NCI-H510A (cell line): ENCODE measurements around the gene INVS.

ENCODE experiments used
- DNase-seq: peaks from one replicate; lab custom pipeline; 2025; lab: John Stamatoyannopoulos, UW

The INVS gene

DNA sequence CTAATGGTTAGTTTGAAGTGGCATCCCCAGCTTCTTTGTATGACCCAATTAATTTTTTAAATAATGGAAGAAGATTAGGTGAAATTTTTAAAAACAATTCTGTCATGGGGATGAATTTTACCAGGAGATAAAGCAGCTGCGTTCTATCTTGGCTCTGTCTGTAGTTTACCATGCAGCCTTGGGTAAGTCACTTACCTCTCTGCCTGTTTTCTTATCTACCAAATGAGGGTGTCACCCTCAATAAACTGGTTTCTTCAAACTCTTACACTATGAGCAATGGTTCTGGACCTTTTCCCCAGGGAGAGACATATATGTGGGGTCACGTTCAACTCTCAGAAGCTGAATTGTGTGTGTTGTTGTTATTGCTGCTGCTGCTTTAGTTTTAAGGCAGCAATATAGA is 182.0 kb downstream of the INVS start:
- no peak for DNase-seq

DNA sequence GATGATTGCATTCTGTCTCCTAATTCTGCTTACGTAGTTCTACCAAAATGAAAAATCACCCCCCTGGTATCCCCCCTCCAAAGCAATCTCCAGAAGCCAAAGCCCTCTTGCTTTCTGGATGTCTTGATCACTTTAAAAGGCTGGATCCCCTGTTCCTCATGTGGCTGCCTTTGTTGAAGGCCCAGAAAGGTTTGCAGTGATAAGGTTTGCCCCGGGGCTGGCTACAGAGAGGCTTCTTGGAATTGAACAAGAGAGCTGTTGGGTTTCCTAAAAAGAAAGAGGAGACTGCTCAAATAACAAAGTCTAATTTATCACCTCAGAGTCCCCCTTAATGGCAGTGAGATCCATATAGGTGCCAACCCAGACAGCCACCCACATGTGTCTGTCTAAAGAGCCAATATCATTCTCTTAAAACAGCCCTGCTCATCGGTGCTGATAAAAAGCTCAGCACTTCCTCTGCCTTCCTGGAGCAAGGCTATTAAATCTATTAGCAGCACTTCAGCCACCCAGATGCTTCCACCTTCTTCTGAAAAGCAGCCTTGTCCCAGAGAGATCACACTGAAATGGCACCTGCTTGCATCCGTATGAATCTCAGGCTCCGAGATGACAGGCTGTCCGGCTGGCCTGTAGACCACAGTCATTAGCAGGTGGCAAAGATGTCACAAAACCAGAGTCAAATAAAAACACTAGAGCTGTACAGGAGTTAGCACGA is 182.8 kb downstream of the INVS start:
- no peak for DNase-seq

DNA sequence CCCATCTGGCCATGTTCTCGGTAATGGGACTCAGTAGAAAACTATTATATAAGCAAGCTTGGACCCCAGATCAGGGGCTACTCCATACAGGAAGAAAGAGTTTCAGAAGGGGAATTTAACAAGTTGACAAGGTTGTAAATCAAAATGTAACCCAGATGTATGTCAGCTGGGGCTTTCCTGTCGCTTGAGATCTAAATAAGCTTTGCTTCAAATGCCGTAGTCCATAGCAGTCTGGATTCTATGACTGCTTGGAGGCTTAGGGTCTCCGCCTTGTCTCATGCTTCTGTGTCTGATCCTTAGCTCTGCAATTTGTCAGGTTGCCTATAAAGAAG is 183.3 kb downstream of the INVS start:
- DNase-seq, result no peak

DNA sequence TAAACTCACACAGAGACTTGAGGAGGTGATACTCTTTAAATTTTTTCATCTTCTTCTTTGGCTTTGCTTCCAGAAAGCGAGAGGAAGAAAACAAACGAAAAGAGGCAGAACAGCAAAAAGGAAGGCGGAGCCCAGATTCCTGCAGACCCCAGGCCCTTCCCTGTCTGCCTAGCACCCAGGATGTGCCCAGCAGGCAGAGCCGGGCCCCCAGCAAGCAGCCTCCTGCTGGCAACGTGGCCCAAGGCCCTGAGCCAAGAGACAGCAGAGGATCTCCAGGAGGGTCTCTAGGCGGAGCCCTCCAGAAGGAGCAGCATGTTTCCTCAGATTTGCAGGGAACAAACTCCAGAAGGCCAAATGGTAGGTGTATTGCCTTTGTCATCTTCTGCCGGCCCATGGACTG is 185.2 kb downstream of the INVS start:
- no peak for DNase-seq

DNA sequence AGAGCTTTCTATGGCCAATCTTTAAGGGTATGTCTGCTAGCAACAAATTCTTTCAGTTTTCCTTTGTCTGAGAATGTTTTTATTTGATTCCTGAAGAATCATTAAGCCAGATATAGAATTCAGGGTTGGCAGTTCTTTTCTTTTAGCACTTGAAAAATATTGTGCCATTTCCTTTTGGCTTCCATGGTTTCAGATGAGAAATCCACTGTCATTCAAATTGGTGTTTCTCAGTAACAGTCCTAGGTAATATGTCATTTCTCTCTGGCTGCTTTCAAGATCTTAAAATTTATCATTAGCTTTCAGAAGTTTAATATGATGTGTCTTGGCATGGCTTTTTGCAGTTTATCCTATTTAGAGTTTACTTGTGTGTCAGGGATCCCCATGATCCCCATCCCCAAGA is 186.0 kb downstream of the INVS start:
- no peak for DNase-seq

DNA sequence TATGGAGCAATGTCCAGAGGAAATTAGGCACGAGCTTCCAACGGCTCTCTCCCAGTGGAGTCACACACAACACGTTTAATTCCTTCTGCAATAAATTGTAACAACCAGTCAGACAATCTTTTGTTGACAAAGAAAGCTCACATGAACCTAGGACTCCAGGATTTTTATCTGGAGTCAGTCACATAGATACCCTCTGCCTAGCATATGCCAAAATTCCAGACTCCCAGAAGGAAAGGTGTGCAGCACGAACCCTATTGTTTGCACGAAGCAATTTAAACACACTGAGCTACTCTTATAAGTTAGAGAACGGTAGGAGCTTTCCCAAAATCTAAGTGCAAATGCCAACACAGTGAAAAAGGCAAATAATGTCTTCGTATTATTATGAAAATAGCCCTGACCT is 186.6 kb downstream of the INVS start:
- DNase-seq, result no peak

DNA sequence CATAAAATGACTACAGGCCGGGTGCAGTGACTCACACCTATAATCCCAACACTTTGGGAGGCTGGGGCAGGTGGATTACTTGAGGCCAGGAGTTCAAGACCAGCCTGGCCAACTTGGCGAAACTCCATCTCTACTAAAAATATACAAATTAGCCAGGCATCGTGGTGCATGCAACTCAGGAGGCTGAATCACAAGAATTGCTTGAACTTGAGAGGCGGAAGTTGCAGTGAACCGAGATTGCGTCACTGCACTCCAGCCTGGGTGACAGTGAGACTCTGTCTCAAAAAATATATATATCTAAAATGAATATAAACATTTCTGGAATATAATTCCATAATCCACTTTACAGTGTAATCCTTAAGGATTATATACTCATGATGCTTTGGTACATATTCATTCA is 187.2 kb downstream of the INVS start:
- no peak for DNase-seq

DNA sequence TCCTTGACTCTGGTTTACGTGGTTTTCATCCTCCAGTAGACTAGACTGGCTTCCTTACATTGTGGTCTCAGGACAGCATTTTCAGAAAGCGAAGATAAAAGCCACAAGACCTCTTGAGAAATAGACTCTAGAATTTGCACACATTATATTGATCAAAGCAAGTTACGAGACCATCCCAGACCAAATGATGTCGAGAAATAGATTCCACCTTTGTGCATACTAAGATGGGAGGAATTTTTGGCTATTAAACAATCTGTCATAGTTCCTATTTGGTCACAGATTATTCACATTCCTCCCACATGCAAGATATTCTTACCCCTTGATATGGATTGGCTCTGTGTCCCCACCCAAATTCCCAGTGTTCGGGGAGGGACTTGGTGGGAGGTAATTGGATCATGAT is 188.1 kb downstream of the INVS start:
- no peak for DNase-seq

DNA sequence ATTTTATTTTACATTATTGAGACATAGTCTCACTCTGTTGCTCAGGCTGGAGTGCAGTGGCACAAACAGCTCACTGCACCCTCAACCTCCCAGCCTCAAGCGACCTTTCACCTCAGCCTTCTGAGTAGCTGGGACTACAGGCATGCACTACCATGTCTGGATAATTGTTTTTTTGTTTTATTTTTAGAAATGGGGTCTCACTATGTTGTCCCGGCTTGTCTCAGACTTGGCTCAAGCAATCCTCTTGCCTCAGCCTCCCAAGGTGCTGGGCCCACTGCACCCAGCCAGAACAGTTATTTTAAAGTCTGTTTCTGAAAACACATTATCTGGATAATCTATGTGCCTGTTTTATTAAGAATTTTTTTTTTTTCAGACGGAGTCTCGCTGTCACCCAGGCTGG is 191.7 kb downstream of the INVS start:
- no peak for DNase-seq

DNA sequence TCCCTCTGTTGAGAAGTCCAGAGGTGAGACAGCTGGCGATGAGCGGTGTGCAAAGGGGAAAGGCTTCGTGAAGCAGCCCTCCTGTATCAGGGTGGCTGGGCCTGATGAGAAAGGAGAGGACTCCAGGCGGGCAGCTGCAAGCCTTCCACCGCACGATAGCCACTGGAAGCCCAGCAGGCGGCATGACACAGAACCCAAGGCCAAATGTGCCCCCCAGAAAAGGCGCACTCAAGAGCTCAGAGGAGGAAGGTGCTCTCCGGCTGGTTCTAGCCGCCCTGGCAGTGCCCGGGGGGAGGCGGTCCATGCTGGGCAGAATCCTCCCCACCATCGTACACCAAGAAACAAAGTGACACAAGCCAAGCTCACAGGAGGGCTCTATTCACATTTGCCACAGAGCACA is 193.4 kb downstream of the INVS start:
- no peak for DNase-seq

DNA sequence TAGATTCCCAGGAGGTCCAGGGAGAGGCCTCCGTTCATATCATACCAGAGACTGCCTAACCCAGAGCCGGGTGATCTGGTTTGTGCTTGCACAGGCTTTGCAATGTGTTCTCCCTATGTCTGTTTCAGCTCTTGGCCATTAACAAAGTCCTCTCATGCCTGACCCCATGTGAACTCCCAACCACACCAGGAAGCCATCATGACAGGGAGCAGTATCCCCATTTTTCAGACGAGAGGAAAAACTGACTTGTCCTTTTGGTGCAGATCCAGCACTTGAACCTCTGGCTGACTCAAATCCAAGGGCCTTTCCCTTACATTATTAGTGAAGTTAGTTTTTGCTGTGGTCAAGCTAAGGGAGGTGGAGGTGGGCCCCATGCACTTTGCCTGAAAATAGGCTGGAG is 195.3 kb downstream of the INVS start:
- no peak for DNase-seq

DNA sequence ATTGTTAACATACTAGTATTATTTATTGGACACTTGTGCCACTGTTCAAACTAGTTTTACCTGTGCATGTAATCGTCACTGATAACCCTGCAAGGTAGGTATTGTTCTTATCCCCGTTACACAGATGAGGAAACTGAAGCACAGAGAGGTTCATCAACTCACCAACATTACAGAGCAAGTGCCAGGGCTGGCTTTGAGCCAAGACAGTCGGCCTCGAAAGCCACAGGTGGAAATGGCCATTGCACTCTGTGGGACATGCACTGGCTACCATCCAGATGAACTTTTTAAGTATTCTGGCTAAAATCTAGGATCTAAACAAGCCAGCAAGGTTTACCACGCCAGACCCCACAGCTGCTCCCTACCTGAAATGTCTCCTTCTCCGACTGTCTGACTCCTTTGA is 195.8 kb downstream of the INVS start:
- no peak for DNase-seq

DNA sequence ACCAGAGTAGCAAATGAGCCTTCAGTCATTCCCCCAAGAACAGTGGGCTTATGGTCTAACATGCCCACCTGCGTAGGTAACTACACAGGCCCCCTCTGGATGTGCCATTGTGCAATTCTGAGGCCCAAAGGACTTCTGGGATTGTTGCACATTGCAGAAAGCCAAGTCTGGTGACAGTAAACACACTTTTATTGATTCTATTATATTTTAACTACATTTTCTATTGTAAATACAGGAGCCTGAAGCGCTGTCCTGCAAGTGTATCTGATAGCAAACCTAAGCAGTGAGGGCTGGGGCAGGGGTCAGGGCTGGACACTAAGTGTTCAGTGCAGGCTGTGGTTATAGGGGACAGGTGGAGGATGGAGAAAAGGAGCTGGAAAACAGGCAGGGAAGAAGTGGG is 196.2 kb downstream of the INVS start:
- no peak for DNase-seq

DNA sequence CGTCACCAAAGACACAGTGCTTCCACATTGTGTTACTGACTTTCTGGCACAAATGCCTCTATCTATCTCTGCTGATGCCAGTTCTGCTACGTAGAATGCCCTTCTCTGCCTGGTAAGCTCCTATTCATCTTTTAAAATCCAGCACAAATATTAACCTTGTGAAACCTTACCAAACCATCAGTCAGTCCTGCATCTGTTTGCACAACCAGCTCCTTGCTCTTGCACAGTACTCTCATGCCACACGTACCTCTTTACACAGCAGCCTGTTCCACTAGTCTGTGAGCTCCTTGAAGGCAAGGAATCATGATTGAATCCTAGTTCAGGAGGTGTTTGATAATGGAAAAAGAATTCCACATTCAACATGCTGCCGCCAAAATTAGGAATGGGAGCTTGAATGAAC is 197.4 kb downstream of the INVS start:
- DNase-seq, result no peak

DNA sequence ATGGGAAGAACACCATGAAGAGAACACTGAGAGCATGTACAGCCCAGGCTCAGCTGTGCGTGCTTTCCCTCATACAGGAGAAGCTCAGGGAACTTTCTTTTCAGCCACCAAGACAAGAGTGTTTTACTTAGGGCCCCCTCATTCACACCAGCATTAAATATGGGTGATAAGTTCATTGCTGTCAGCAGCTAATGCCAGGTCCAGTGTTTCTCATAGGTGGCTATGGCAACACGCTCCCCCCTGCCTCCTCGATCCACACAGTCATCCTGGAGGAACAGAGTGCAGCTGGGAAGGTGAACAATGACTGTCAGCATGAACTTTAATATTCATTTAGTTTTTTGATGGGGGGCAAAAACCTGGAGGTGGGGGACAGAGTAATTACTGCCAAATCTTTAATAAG is 199.3 kb downstream of the INVS start:
- no peak for DNase-seq

DNA sequence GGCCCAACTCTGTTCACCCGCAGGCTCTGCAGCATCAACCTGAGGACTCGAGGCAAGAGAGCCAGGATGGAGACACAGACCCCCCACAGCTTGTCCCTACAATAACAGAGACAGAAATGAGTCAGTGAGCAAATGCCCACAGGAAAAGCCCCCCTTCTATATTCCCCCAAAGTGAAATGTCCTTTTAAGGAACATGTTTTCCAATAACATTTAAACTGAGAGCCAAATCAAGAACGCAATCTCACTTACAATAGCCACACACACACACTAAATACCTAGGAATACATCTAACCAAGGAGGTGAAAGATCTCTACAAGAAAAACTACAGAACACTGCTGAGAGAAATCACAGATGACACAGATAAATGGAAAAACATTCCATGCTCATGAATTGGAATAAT is 204.7 kb downstream of the INVS start:
- no peak for DNase-seq

DNA sequence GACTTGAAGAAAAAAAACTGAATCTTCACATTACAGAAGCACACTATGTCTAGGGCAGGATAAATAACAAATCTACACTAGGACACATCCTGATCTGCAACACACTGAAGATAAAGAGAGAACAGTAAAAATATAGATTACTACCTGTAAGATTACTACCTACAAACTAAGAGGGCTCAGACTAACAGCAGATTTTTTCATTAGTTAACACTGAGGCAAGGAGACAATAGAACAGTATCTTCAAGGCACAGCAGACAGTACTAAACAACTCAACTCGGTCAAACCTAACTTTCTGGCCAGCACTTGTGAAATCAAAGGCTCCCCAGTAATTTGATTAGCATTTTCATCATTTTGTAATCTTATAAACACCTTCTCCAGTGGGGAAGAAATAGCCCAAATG is 207.2 kb downstream of the INVS start:
- no peak for DNase-seq

DNA sequence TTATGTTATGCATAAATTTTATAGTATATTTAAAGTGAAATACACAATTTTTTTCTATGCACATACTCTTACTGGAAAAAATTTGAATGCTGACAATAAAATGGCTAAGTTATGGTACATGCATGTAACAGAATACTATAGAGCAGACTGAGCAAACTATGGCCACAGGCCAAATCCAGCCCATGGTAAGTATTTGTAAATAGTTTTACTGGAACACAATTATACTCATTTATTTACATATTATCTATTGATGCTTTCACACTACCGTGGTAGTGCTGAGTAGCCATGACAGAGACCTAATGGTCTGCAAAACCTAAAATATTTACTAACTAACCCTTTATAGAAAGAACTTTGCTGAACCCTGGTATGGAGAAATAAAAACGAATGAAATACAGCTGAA is 208.0 kb downstream of the INVS start:
- no peak for DNase-seq

DNA sequence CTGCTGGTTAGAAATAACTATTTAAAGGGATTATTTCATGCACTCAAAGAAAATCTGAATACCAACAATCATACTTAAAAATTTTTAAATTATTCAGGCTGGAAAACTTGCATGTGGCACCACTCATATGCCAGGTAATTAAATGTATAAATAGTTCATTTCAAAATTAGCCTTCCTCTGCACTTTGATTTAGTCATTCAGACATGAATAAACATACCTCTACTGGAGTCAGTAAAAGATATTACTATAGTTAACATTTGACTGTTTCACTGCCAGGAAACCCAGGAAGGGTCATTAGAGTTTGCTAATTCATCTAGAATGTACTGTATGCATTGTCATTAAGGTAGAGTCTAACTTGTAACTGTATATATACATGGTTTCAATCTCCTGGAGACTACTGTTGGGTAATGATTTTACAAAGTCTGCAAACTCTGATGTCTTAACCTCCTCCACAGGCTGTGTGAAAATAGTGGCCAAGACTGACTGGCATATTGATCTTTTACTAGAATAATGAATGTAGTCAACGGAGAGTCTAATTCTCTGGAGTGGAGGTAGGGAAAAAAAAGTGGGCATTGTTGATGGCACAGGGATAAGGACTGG is 210.0 kb downstream of the INVS start:
- no peak for DNase-seq

DNA sequence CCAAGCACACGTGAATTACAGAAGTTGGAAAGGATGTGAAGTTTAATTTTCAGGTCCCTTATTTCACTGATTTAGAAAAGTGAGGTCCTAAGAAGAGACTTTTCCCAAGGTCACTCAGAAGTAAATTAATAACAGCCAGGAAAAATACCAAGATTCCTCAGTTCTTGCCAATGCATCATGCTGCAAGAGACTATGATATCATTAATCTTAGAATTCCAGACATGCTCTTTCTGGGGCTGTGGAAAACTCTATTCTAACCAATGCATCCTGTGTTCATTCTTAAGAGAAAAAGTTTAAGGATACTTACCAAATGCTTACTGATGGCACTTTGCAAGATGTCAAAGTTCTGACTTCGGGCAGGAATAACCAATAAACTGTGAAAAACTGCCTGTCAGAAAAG is 210.9 kb downstream of the INVS start:
- DNase-seq, result no peak

DNA sequence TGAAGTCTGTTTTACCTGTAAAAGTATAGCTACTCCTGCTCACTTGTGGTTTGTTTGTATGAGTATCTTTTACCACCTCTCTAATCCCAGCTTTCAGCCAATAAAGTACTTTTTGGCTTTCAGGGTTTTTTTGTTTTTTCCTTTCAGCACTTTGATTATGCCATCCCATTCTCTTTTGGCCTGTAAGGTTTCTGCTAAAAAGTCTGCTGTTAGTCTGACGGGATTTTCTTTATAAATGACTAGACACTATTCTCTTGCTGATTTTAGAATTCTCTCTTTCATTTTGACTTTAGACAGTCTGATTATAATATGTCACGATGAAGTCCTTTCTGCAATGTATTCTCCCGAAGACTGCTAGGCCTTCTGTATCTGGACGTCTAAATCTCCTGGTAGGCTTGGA is 216.5 kb downstream of the INVS start:
- DNase-seq, result no peak

DNA sequence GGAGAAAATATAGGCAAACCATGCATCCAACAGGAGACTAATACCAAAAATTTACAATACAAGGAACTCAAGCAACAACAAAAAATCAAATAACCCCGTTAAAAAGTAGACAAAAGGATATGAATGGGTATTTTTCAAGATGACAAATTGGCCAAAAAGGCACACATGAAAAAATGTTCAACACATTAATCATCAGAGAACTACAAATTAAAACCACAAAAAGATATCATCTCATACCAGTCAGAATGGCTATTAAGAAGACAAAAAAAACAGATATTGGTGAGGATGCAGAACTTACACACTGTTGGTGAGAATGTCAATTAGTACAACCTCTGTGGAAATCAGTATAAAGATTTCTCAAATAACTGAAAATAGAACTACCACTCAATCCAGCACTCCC is 218.7 kb downstream of the INVS start:
- no peak for DNase-seq

DNA sequence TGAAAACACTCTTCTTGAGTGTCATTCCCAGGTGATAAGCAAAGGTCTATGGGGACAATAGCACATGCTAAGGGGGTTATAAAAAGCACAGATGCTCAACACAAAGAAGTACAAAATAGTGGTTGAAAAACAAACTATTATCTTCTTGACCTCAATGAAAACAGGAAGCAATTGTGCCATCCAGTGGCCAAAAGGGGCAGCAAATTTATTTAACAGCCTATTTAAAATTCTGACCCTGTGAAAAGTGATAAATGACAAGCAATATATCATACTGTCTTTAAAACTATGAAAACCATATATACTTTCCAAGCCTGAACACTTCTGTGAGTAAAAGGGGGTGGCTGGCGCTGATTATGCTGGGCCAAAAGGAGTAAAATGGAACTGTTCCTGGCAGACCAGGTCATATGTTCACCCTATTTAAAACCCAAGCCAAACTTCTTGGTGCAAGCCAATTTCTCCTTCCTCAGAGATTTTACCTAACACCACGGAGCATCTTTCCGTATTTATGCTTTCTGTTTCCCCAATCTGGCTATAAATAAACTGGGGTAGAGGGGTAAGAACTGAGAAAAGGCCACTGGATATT is 224.0 kb downstream of the INVS start:
- DNase-seq, result no peak

DNA sequence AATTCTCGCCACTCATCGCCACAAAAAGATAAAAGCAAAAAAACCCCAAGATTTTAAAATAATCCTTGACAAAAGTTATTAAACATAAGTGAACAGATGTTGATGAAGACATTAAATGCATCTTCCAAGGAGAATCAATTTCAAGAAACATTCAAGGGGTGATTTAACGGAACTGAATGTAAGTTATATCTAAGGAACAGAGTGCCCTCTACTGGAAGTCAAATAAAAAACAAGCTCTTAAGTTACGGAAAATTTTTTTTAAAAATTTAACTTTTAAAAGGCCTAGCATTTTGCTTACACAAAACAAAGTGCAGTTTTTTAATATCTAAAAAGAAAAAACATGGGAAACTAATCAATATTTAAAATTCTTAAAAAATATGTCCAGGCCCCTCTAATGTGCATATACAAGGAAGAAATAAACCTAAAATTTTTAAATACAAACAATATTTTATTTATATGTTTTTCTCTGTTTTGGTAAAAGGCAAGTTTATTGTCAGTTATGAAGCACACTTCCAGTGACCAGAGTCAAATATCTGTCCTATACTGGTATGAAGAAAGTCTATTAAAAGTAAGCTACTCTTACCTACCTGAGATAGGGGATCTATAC is 225.7 kb downstream of the INVS start:
- DNase-seq, result no peak
